Dendritic cell treated with granulocyte-macrophage colony-stimulating factor and Interleukin-4, amounts not matched to agents 40 ng/mL and 50 ng/mL, for 4 days (primary cell): Measurements from ENCODE around the gene RFXAP.

ENCODE experiments used
- H3K27ac Mint-ChIP-seq: one replicate; pipeline ENCODE4 v1.8.0; 2022; ENCODE audit warnings: mild to moderate bottlenecking, mixed read lengths
- H3K27me3 Mint-ChIP-seq: one replicate; pipeline ENCODE4 v1.8.0; 2022; ENCODE audit warnings: mild to moderate bottlenecking, mixed read lengths
- H3K36me3 Mint-ChIP-seq: one replicate; pipeline ENCODE4 v1.8.0; 2022; ENCODE audit warnings: low read depth, mixed read lengths
- H3K4me1 Mint-ChIP-seq: one replicate; pipeline ENCODE4 v1.8.0; 2022; ENCODE audit warnings: low read depth, mixed read lengths
- H3K4me3 Mint-ChIP-seq: one replicate; pipeline ENCODE4 v1.8.0; 2022; ENCODE audit warnings: mild to moderate bottlenecking, moderate library complexity, mixed read lengths
- H3K9me3 Mint-ChIP-seq: one replicate; pipeline ENCODE4 v1.8.0; 2022; ENCODE audit warnings: mixed read lengths
- intact Hi-C: fragments of 100-400 bp; cut with micrococcal nuclease; formaldehyde crosslinking; loops from one replicate; pipeline ENCODE4 v1.15.0; 2022

RFXAP gene

GRCh38 chr13:36831291-36831690, 12.3 kb downstream of the RFXAP start:
- H3K27me3 Mint-ChIP-seq: no peaks in the 10 kb centered on the region
- H3K36me3 Mint-ChIP-seq: peaks cover 47% of the 10 kb centered on the region
- peaks cover 6% of the 10 kb centered on the region for H3K4me1 Mint-ChIP-seq
- no peak overlapping the region for H3K27ac Mint-ChIP-seq
- no peaks in the 10 kb centered on the region for H3K9me3 Mint-ChIP-seq
- intact Hi-C loops: no loop called here
- H3K4me3 Mint-ChIP-seq: no peak overlapping the region

GRCh38 chr13:36834299-36834698, 15.3 kb downstream of the RFXAP start:
- H3K27me3 Mint-ChIP-seq: no peaks in the 10 kb centered on the region
- H3K4me3 Mint-ChIP-seq: no peak overlapping the region
- no peaks in the 10 kb centered on the region for H3K9me3 Mint-ChIP-seq
- peaks cover 6% of the 10 kb centered on the region for H3K4me1 Mint-ChIP-seq
- H3K36me3 Mint-ChIP-seq: peaks cover 34% of the 10 kb centered on the region
- intact Hi-C loops: no loop called here
- no peak overlapping the region for H3K27ac Mint-ChIP-seq

- H3K27me3 Mint-ChIP-seq: no peaks in the 10 kb centered on the region
- H3K4me1 Mint-ChIP-seq: peaks cover 6% of the 10 kb centered on the region
- intact Hi-C loops: no loop called here
- no peak overlapping the region for H3K4me3 Mint-ChIP-seq
- H3K27ac Mint-ChIP-seq: no peak overlapping the region
- no peaks in the 10 kb centered on the region for H3K9me3 Mint-ChIP-seq
- peaks cover 7% of the 10 kb centered on the region for H3K36me3 Mint-ChIP-seq
Measured at GRCh38 chr13:36837354-36838092, 18.5 kb downstream of the RFXAP start.

- intact Hi-C loops: no loop called here
- Mint-ChIP-seq H3K36me3 (peaks cover 7% of the 10 kb centered on the region), H3K27me3 (no peaks in the 10 kb centered on the region), H3K4me3 (no peak overlapping the region), H3K27ac (no peak overlapping the region), H3K9me3 (no peaks in the 10 kb centered on the region), H3K4me1 (peaks cover 6% of the 10 kb centered on the region)
Measured at GRCh38 chr13:36839281-36839680, 20.3 kb downstream of the RFXAP start.

GRCh38 chr13:36839981-36840380, 21.0 kb downstream of the RFXAP start:
- no peak overlapping the region for H3K4me3 Mint-ChIP-seq
- intact Hi-C loops: no loop called here
- no peak overlapping the region for H3K27ac Mint-ChIP-seq
- H3K27me3 Mint-ChIP-seq: no peaks in the 10 kb centered on the region
- H3K4me1 Mint-ChIP-seq: peaks cover 3% of the 10 kb centered on the region
- peaks cover 3% of the 10 kb centered on the region for H3K36me3 Mint-ChIP-seq
- no peaks in the 10 kb centered on the region for H3K9me3 Mint-ChIP-seq

- Mint-ChIP-seq H3K4me1 (no peaks in the 10 kb centered on the region), H3K27me3 (no peaks in the 10 kb centered on the region), H3K27ac (no peak overlapping the region), H3K4me3 (no peak overlapping the region), H3K36me3 (no peaks in the 10 kb centered on the region), H3K9me3 (no peaks in the 10 kb centered on the region)
- intact Hi-C loops: no loop called here
Measured at GRCh38 chr13:36840718-36841250, 21.8 kb downstream of the RFXAP start.

GRCh38 chr13:36841391-36841790, 22.4 kb downstream of the RFXAP start:
- Mint-ChIP-seq H3K27me3 (no peaks in the 10 kb centered on the region), H3K9me3 (no peaks in the 10 kb centered on the region), H3K36me3 (no peaks in the 10 kb centered on the region), H3K27ac (no peak overlapping the region), H3K4me1 (no peaks in the 10 kb centered on the region), H3K4me3 (no peak overlapping the region)
- intact Hi-C loops: no loop called here

- intact Hi-C loops: no loop called here
- Mint-ChIP-seq H3K27ac (no peak overlapping the region), H3K4me3 (no peak overlapping the region), H3K27me3 (no peaks in the 10 kb centered on the region), H3K9me3 (no peaks in the 10 kb centered on the region), H3K4me1 (peaks cover 10% of the 10 kb centered on the region), H3K36me3 (no peaks in the 10 kb centered on the region)
Measured at GRCh38 chr13:36847606-36848005, 28.6 kb downstream of the RFXAP start.

GRCh38 chr13:36848199-36848982, 29.4 kb downstream of the RFXAP start:
- H3K36me3 Mint-ChIP-seq: no peaks in the 10 kb centered on the region

GRCh38 chr13:36850790-36851438, 31.9 kb downstream of the RFXAP start:
- no peaks in the 10 kb centered on the region for H3K27me3 Mint-ChIP-seq
- H3K27ac Mint-ChIP-seq: no peak overlapping the region
- intact Hi-C loops: no loop called here
- H3K9me3 Mint-ChIP-seq: no peaks in the 10 kb centered on the region
- peaks cover 10% of the 10 kb centered on the region for H3K4me1 Mint-ChIP-seq
- no peak overlapping the region for H3K4me3 Mint-ChIP-seq
- H3K36me3 Mint-ChIP-seq: no peaks in the 10 kb centered on the region

More at GRCh38 chr13:36848199-36848982, 29.4 kb downstream of the RFXAP start:
- intact Hi-C loops: no loop called here
- Mint-ChIP-seq H3K27me3 (no peaks in the 10 kb centered on the region), H3K9me3 (no peaks in the 10 kb centered on the region), H3K4me1 (peaks cover 10% of the 10 kb centered on the region), H3K27ac (no peak overlapping the region), H3K4me3 (no peak overlapping the region)

GRCh38 chr13:36857253-36857652, 38.2 kb downstream of the RFXAP start:
- no peak overlapping the region for H3K27ac Mint-ChIP-seq

GRCh38 chr13:36858290-36858689, 39.3 kb downstream of the RFXAP start:
- Mint-ChIP-seq H3K4me1 (no peaks in the 10 kb centered on the region), H3K36me3 (no peaks in the 10 kb centered on the region), H3K4me3 (no peak overlapping the region), H3K9me3 (no peaks in the 10 kb centered on the region), H3K27me3 (no peaks in the 10 kb centered on the region), H3K27ac (no peak overlapping the region)
- intact Hi-C loops: loop anchor here (5.0 kb wide), 1 partner anchor 124 kb away; no protein-coding TSS in a partner anchor

More at GRCh38 chr13:36857253-36857652, 38.2 kb downstream of the RFXAP start:
- H3K27me3 Mint-ChIP-seq: no peaks in the 10 kb centered on the region
- no peaks in the 10 kb centered on the region for H3K9me3 Mint-ChIP-seq
- H3K4me1 Mint-ChIP-seq: no peaks in the 10 kb centered on the region
- no peak overlapping the region for H3K4me3 Mint-ChIP-seq
- intact Hi-C loops: loop anchor here (5.0 kb wide), 1 partner anchor 125 kb away; no protein-coding TSS in a partner anchor
- H3K36me3 Mint-ChIP-seq: no peaks in the 10 kb centered on the region

- H3K27ac Mint-ChIP-seq: no peak overlapping the region
- H3K4me3 Mint-ChIP-seq: no peak overlapping the region
- intact Hi-C loops: loop anchor here (5.0 kb wide), 1 partner anchor 123 kb away; no protein-coding TSS in a partner anchor
- H3K9me3 Mint-ChIP-seq: no peaks in the 10 kb centered on the region
- H3K36me3 Mint-ChIP-seq: no peaks in the 10 kb centered on the region
- no peaks in the 10 kb centered on the region for H3K4me1 Mint-ChIP-seq
- peaks cover 2% of the 10 kb centered on the region for H3K27me3 Mint-ChIP-seq
Measured at GRCh38 chr13:36859259-36859658, 40.2 kb downstream of the RFXAP start.
